Keratinocyte (primary cell): Measurements from ENCODE around the gene ARMH1.

Experiments used
- EZH2 ChIP-seq: IDR thresholded peaks from one replicate; pipeline ENCODE4 v1.6.1; 2012; ENCODE audit warnings: inconsistent platforms, mild to moderate bottlenecking, low read length, moderate library complexity
- TF ChIP-seq, protein P1 (sequence below), 3 experiments: IDR thresholded peaks in 1 of 3; conservative IDR thresholded peaks in 1 of 3; optimal IDR thresholded peaks in 1 of 3; 2 replicates in 2 of 3; 3 replicates in 1 of 3; pipeline versions ENCODE3 to v1.5.1; 2011; ENCODE audit warnings: low read length in 3 of 3, mild to moderate bottlenecking in 3 of 3, moderate library complexity in 2 of 3, control low read depth in 1 of 3, inconsistent platforms in 1 of 3; ENCODE audit not compliant: insufficient read depth in 2 of 3; ENCODE audit errors: extremely low read depth in 1 of 3

GRCh38 chr1:44642925-44643324, 31.6 kb upstream of the ARMH1 start:
- TF ChIP-seq, protein P1, sequence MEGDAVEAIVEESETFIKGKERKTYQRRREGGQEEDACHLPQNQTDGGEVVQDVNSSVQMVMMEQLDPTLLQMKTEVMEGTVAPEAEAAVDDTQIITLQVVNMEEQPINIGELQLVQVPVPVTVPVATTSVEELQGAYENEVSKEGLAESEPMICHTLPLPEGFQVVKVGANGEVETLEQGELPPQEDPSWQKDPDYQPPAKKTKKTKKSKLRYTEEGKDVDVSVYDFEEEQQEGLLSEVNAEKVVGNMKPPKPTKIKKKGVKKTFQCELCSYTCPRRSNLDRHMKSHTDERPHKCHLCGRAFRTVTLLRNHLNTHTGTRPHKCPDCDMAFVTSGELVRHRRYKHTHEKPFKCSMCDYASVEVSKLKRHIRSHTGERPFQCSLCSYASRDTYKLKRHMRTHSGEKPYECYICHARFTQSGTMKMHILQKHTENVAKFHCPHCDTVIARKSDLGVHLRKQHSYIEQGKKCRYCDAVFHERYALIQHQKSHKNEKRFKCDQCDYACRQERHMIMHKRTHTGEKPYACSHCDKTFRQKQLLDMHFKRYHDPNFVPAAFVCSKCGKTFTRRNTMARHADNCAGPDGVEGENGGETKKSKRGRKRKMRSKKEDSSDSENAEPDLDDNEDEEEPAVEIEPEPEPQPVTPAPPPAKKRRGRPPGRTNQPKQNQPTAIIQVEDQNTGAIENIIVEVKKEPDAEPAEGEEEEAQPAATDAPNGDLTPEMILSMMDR (optimal IDR thresholded peaks at IDR 0.05 in 1 of 3, IDR thresholded peaks at IDR 0.05 in 1 of 3, conservative IDR thresholded peaks at IDR 0.05 in 1 of 3; ENCODE audit: extremely low read depth in 1 of 3, insufficient read depth in 2 of 3, low read length in 3 of 3): no peak
- no peak for TF ChIP-seq EZH2
